GM18499 (cell line): ENCODE data around the gene GNPNAT1.
"Not testable (repeated sequence)": the region's sequence is repeated elsewhere in the genome, so short reads cannot be mapped to it uniquely, and the experiment has no call there.

Source experiments
- ATAC-seq: cut with Tn5 transposase; IDR thresholded peaks from one replicate; pipeline ENCODE4 v1.9.1; 2021; ENCODE audit warnings: moderate number of reproducible peaks; ENCODE audit not compliant: insufficient read depth, unreplicated experiment

The GNPNAT1 gene

GRCh38 chr14:52790756-52791222, 618 bp downstream of the GNPNAT1 start:
- ATAC-seq = no peak

- no peak for ATAC-seq
These were observed 1.2 kb downstream of the GNPNAT1 start for GRCh38 chr14:52790011-52790755.

GRCh38 chr14:52789118-52789517, 2.3 kb downstream of the GNPNAT1 start:
- ATAC-seq = no peak

- no peak for ATAC-seq
These were observed 4.5 kb downstream of the GNPNAT1 start for GRCh38 chr14:52786887-52787286.

GRCh38 chr14:52783206-52783605, 8.2 kb downstream of the GNPNAT1 start:
- no peak for ATAC-seq

- no peak for ATAC-seq
These were observed 9.8 kb downstream of the GNPNAT1 start for GRCh38 chr14:52781629-52782028.

GRCh38 chr14:52780893-52781292, 10.5 kb downstream of the GNPNAT1 start:
- no peak for ATAC-seq

GRCh38 chr14:52778702-52779101, 12.7 kb downstream of the GNPNAT1 start:
- ATAC-seq = no peak

- no peak for ATAC-seq
These were observed 14.6 kb downstream of the GNPNAT1 start for GRCh38 chr14:52776816-52777215.

- ATAC-seq = no peak
These were observed 21.5 kb downstream of the GNPNAT1 start for GRCh38 chr14:52769887-52770286.

- ATAC-seq = no peak
These were observed 24.2 kb downstream of the GNPNAT1 start for GRCh38 chr14:52767058-52767833.

- not testable (repeated sequence) for ATAC-seq
These were observed 28.5 kb downstream of the GNPNAT1 start for GRCh38 chr14:52762923-52763322.

GRCh38 chr14:52759145-52759544, 32.3 kb downstream of the GNPNAT1 start:
- no peak for ATAC-seq

GRCh38 chr14:52755607-52756316, 35.6 kb downstream of the GNPNAT1 start:
- ATAC-seq = no peak

- ATAC-seq = no peak
These were observed 42.6 kb downstream of the GNPNAT1 start for GRCh38 chr14:52748647-52749292.

- no peak for ATAC-seq
These were observed 49.5 kb downstream of the GNPNAT1 start for GRCh38 chr14:52741865-52742264.

- no peak for ATAC-seq
These were observed 50.7 kb downstream of the GNPNAT1 start for GRCh38 chr14:52740751-52741150.

- ATAC-seq = no peak
These were observed 53.0 kb downstream of the GNPNAT1 start for GRCh38 chr14:52738409-52738808.

- no peak for ATAC-seq
These were observed 55.4 kb downstream of the GNPNAT1 start for GRCh38 chr14:52735921-52736489.

GRCh38 chr14:52733824-52734223, 57.6 kb downstream of the GNPNAT1 start:
- no peak for ATAC-seq
